ENCODE data around the gene TP53I13.

TP53I13 gene

DNA sequence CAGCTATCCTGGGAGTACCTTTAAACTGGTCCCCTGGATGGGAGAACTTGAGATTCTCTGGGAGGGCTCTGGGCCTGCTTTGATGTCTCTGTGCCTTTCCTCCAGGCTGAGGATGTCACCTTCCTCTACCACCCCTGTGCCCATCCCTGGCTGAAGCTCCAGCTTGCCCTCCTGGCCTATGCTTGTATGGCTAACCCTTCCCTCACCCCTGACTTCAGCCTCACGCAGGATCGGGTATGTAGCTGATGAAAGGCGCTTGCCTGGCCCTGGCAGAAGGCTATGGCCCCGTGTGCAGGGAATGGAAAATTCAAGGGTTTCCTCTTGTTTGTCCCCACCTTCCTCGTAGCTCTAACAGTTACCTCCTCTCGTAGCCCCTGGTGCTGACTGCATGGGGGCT is 3.0 kb downstream of the TP53I13 start (continued):
- TF ChIP-seq TSHZ2 (CRISPR knock-in tag; IDR thresholded peaks at IDR 0.05) (no peak), GLIS3 (CRISPR knock-in tag; IDR thresholded peaks at IDR 0.05) (no peak), OSR1 (CRISPR knock-in tag; IDR thresholded peaks at IDR 0.05) (no peak), ZNF565 (CRISPR knock-in tag; conservative IDR thresholded peaks at IDR 0.05; ENCODE audit: low read depth) (no peak), ZC3H10 (CRISPR knock-in tag; IDR thresholded peaks at IDR 0.05) (no peak)

GRCh38 chr17:29571883-29572681 is 3.6 kb downstream of the TP53I13 start:
- no peak for ATAC-seq
- TF ChIP-seq, protein P1, sequence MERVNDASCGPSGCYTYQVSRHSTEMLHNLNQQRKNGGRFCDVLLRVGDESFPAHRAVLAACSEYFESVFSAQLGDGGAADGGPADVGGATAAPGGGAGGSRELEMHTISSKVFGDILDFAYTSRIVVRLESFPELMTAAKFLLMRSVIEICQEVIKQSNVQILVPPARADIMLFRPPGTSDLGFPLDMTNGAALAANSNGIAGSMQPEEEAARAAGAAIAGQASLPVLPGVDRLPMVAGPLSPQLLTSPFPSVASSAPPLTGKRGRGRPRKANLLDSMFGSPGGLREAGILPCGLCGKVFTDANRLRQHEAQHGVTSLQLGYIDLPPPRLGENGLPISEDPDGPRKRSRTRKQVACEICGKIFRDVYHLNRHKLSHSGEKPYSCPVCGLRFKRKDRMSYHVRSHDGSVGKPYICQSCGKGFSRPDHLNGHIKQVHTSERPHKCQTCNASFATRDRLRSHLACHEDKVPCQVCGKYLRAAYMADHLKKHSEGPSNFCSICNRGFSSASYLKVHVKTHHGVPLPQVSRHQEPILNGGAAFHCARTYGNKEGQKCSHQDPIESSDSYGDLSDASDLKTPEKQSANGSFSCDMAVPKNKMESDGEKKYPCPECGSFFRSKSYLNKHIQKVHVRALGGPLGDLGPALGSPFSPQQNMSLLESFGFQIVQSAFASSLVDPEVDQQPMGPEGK (CRISPR knock-in tag; IDR thresholded peaks at IDR 0.05; ENCODE audit: borderline replicate concordance), result no peak
- TF ChIP-seq OSR1 (CRISPR knock-in tag; IDR thresholded peaks at IDR 0.05) (no peak), ZNF70 (CRISPR knock-in tag; IDR thresholded peaks at IDR 0.05) (no peak), CSDC2 (CRISPR knock-in tag; IDR thresholded peaks at IDR 0.05) (no peak), SNAI2 (CRISPR knock-in tag; IDR thresholded peaks at IDR 0.05) (no peak), ESRRG (CRISPR knock-in tag; IDR thresholded peaks at IDR 0.05) (no peak), ZFP30 (CRISPR knock-in tag; IDR thresholded peaks at IDR 0.05) (no peak), ZC3H10 (CRISPR knock-in tag; IDR thresholded peaks at IDR 0.05) (no peak), PPARA (CRISPR knock-in tag; IDR thresholded peaks at IDR 0.05; ENCODE audit: borderline replicate concordance) (no peak), RARB (CRISPR knock-in tag; IDR thresholded peaks at IDR 0.05) (no peak), ARNTL (CRISPR knock-in tag; IDR thresholded peaks at IDR 0.05; ENCODE audit: borderline replicate concordance, low read depth) (no peak), TSHZ2 (CRISPR knock-in tag; IDR thresholded peaks at IDR 0.05) (no peak), CSRNP3 (CRISPR knock-in tag; IDR thresholded peaks at IDR 0.05) (no peak), ZNF8 (CRISPR knock-in tag; IDR thresholded peaks at IDR 0.05) (no peak)
- TF ChIP-seq, protein P2, sequence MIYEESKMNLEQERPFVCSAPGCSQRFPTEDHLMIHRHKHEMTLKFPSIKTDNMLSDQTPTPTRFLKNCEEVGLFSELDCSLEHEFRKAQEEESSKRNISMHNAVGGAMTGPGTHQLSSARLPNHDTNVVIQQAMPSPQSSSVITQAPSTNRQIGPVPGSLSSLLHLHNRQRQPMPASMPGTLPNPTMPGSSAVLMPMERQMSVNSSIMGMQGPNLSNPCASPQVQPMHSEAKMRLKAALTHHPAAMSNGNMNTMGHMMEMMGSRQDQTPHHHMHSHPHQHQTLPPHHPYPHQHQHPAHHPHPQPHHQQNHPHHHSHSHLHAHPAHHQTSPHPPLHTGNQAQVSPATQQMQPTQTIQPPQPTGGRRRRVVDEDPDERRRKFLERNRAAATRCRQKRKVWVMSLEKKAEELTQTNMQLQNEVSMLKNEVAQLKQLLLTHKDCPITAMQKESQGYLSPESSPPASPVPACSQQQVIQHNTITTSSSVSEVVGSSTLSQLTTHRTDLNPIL (CRISPR knock-in tag; IDR thresholded peaks at IDR 0.05; ENCODE audit: low read depth), result no peak
- TF ChIP-seq, protein P3, sequence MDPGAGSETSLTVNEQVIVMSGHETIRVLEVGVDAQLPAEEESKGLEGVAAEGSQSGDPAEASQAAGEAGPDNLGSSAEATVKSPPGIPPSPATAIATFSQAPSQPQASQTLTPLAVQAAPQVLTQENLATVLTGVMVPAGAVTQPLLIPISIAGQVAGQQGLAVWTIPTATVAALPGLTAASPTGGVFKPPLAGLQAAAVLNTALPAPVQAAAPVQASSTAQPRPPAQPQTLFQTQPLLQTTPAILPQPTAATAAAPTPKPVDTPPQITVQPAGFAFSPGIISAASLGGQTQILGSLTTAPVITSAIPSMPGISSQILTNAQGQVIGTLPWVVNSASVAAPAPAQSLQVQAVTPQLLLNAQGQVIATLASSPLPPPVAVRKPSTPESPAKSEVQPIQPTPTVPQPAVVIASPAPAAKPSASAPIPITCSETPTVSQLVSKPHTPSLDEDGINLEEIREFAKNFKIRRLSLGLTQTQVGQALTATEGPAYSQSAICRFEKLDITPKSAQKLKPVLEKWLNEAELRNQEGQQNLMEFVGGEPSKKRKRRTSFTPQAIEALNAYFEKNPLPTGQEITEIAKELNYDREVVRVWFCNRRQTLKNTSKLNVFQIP (CRISPR knock-in tag; IDR thresholded peaks at IDR 0.05; ENCODE audit: borderline replicate concordance, low read depth), result no peak

Measured in SK-N-SH treated with all-trans-retinoic acid at 6 μM for 48 hours (cell line).